ENCODE results near the gene NCDN.

Gene NCDN

DNA sequence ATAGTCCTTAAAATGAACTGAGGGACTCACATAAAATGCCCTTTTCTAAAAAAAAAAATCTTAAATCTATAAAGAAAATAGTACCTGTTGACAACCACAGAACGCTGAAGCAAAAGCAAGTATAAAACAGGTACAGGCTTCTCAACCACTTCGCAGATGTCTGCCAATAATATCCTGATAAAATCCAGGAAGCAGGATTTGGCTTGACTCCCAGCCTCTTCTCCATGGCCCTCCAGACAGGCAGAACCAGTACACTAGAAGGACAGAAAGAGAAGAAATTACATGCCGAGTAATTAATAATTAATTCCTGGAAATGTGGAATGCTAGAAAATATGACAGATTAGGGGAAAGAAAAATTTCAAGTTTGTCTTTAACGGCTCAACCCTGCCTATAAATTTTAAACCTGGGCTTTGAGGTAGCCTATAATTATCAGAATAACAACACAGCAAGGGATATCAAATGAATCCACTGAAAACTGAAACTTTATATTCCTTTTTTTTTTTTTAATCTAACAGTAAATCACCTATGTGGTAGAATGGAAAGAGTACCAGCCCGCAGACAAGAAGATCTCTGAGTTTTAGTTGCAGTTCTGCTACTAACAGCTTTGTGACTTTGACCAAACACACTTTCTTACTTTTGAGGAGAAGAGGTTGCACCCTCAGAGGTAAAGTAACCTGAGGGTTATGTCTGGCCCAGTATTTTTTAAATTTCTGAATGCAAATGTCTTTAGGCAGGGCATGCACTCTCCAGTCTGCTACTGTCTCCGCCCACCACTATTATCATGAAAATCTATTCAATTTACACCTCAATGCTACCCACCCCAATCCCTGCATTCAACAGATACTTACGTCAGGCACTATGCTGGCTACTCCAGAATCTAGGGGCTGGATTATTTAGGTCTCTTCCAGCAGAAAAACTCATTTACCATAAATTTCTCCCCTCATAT is 3.1 kb upstream of the NCDN start:
- no peak for DNase-seq

DNA sequence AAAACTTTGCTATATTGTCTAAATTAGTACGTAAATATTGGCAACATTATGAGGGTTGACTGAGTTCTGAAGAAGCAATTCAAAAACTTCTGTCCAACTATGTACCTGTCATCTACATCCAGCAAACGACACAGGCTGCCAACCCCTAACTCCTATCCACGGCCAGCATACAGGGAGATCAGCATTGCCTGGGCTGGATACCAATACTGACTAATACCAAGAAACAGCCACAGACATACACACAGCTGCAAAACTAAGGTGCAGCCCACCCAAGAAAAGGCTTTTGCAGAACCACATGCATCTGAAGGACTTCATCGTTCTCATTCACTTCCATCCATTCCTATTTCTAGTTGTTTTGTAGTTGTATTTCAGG is 2.4 kb upstream of the NCDN start:
- no peak for DNase-seq

DNA sequence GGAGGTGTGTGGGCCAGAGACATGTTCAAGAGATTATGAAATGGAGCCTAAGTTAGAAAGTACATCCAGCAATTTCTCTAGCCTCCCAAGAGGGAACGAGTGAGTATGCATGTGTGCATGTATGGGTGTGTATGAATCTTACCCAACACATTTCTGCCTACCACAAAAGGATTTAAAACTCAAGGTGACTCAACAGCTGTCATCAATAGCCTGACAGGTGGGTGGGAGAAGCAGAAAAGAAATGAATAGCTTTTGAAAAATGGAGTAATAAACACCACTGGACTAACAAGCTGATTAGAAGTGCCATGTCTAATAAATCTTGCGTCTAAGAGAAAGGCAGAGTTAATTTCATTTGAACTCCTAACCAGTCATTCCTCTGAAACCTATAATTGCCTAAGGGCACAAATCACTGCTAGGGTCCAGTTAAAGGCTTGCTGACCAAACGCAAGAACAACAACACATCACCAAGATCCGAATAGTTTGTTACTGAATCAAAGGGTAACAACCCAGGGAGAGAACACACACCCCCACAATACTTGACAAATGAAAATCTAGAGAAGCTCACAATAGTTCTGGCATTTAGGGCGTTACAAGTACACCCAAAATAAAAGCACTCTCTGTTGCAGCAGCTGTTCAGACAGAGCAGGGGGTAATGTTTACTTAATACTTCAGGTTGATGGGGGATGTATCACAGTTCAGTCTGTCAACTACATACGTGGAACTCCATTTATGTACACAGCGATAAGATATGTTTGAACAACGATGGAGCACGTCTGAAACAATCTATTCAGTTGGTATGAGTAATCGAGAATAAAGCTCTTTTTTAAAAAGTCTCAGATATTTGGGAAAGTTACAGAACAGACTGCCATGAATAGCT is 1.8 kb upstream of the NCDN start:
- no peak for DNase-seq

DNA sequence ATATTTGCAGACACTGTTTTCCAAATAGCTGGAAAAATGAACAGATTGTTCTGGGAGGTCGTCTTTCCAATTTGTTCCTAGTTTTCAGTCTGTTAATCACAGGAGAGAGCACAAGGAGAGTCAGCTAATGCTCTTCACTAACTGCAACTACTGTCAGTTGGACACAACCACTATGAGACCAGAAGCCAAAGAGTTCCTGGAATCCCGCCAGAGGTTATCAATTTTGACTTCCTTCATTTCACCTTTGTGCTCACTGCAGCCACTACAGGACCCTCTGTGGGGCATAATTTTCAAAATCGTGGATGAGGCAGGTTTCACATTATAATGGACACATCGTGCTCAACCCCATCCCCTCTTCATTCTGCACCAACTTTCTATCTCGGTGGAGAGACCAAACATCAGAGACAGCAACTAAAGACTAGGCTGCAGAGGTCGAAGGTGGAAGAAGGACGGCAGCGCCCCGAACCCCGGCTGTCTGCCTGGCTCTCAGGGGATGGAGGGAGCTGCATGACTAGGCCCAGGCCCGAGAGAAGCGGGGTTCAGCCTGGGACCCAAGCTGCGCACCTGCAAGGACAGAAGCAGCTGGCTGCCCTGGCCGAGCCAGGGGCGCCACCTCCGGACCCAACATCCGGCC is 998 bp upstream of the NCDN start:
- no peak for DNase-seq

- DNase-seq = peak in 1 of 2 donors; percentile 81
These were observed 435 bp upstream of the NCDN start, which contains the start of gene KIAA0319L for GRCh38 chr1:35557118-35557610. KIAA0319L (minus strand) TSS chr1:35557403; CDS start chr1:35554491, 2,912 bp downstream.

- no peak for DNase-seq
These were observed 1.0 kb downstream of the NCDN start for GRCh38 chr1:35558374-35559316.

DNA sequence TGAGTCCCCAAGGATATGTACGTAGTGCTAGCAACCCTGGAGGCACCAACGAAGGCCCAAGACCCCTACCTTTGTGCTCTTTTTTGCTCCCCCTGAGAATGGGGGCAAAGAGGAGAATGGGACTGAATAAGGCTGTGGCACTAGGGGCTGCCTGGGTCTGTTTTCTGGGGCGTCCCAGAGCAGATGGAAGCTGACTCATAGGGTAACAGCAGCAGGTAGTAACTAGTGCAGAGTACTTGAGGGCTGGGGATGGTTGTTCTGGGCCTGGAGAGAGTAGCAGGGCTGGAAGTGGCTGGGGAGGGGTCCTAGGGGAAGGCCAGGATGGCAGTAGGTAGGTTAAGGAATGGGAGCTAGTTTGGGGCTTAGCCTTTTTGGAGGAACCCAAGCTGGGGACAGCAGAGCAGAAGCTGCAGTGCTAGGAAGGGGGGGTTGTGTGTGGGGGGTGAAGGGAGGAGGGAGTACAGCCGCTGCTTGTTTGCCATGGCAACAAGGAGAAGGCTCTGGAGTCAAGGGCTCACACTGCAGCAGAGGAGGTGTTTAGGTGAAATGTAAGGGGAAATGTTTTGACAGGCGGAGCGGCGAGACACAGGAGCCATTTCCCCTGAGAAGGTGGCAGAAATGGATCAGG is 1.8 kb downstream of the NCDN start:
- DNase-seq = no peak

DNA sequence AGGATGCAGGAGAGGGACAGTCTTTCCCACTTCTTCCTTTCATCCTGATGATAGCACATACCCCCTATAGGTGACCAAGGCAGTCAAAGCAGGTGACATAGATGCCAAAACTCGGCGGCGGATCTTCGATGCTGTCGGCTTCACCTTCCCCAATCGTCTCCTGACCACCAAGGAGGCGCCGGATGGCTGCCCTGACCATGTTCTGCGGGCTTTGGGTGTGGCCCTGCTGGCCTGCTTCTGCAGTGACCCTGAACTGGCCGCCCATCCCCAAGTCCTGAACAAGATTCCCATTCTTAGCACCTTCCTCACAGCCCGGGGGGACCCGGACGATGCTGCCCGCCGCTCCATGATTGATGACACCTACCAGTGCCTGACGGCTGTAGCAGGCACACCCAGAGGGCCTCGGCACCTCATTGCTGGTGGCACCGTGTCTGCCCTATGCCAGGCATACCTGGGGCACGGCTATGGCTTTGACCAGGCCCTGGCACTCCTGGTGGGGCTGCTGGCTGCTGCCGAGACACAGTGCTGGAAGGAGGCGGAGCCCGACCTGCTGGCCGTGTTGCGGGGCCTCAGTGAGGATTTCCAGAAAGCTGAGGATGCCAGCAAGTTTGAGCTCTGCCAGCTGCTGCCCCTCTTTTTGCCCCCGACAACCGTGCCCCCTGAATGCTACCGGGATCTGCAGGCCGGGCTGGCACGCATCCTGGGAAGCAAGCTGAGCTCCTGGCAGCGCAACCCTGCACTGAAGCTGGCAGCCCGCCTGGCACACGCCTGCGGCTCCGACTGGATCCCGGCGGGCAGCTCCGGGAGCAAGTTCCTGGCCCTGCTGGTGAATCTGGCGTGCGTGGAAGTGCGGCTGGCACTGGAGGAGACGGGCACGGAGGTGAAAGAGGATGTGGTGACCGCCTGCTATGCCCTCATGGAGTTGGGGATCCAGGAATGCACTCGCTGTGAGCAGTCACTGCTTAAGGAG is 2.9 kb downstream of the NCDN start:
- DNase-seq = no peak

DNA sequence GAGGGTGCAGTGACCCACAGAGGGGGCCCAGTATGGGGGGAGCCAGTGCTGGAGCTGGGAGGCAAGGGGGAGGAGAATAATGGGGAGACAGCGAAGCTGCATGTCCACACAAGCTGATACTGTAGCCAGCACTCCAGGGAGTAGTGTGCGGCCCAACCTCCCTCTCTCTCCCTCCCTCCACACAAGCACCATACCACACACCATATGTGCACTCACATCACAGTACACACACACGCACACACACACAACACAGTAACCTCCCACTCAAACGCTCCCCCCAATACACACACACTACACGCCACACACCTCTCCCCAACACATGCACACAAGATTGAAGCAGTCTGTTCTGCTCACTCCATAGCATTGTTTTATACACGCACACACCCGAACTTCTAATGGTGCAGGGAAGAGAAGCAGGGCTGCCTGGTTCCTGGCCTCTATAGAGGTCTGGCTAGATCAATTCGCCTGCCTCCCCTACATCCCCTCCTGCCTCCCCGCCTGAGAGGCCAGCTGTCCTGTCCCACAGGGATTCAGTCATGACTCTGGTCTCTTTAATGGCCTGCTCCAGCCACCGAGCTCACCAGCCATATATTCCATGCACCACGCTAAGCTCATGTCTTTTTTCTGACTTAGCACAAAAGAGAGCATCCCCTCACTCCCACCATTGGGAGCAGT is 3.8 kb downstream of the NCDN start:
- no peak for DNase-seq

GRCh38 chr1:35561972-35562680 is 4.5 kb downstream of the NCDN start:
- no peak for DNase-seq

GRCh38 chr1:35563166-35563565 is 5.6 kb downstream of the NCDN start:
- no peak for DNase-seq

DNA sequence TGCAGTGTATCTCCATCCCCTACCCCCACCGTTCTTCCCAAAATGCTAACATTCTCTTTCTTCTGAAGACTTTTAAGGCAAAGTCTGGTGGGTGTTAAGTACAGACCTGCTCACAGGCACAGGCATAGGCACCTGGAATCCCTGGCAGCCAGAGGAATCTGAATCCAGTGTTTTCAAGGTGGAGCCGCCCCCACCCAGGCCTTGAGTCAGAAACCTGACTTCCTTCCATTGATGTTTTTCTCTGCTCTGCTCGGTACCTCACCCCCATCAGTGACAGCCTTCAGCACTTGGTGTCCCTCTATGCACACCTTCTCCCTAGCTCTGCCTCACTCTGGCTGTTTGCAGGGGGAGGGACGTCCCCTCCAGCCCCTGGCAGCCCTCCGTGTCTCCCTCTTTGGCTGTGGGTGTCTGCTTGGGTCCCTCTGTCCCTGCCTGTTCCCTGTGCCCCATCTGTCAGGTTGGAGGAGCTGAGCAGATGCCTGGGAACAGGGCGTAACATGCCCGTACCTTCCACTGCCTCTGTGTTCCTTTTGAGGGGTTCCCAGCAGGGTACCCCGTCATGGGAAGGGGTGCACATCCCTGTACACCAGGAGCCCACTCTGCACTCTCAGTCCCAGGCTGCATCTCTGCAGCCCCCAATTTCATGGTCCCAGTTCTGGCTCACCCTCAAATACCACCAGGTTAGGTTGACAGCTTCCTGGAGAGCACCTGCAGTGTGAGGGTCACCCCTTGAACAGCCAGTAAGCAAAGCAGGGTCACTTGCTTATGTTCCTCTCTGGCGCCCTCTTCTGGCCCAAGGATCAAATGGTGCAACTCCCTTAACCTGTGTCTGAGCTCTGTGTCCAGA is 6.7 kb downstream of the NCDN start:
- peak; percentile 59 to 74 for DNase-seq

GRCh38 chr1:35564884-35565741 is 7.5 kb downstream of the NCDN start:
- no peak for DNase-seq

DNA sequence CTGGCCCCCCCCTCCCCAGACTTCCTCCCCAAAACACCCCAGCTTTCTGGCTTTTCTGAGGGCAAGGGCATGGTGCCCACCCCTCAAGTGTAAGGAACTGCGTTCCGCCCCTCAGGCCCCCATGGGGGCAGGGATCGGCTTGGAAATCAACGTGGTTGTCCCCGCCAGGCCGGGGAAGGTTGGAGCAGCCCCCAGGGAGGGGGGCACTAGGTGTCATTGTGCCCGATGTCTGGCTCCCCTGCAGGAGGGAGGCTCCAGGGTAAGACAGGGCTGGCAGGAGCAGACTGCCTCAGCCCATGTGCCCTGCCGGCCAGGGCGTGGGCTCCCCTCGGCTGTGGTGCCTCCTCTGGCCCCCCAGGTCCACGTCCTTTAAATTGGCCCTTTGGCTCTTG is 8.1 kb downstream of the NCDN start:
- no peak for DNase-seq

DNA sequence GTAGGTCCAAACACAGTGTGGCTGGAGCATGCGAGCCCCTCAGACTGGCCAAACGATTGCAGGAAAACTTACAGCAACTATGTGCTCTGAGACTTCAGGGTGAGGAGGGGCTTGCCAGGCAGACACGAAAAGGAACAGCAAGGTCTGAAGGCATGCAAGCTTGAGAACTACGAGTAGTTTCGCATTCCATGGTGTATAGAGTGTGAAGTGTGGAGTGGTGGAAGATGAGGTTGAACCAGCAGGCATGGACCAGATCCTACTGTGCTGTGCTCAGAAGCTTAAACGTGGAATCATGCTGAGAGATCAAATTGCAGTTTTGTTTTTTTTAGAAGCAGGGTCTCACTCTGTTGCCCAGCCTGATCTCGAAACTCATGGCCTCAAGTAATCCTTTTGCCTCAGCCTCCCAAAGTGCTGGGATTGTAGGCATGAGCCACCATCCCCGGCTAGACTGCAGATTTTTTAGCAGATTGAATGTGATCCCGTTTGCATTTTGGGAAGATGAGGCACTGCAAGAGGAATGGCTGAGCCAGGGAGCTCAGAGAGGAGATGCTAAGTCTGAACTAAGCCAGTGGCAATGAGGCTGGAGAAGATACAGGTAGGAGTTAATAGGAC is 10.5 kb downstream of the NCDN start:
- DNase-seq = no peak

- peak; percentile 67 to 68 for DNase-seq
These were observed 11.4 kb downstream of the NCDN start for GRCh38 chr1:35568975-35569395.

Data from inflammatory macrophage (primary cell).